Measurements from ENCODE around the gene IFT27.

GRCh38 chr22:36808721-36809344 lies 32.9 kb upstream of the IFT27 start:
- TF ChIP-seq CTCF (IDR thresholded peaks at IDR 0.05 in 2 of 3, conservative IDR thresholded peaks at IDR 0.05 in 1 of 3; ENCODE audit: borderline replicate concordance in 1 of 3, insufficient read depth in 1 of 3, low read depth in 2 of 3, low read length in 2 of 3), result no peak
- no peak for TF ChIP-seq POLR2A (IDR thresholded peaks at IDR 0.05; ENCODE audit: borderline replicate concordance, extremely low read depth, insufficient read depth, insufficient read length)
- no peak for TF ChIP-seq POLR2AphosphoS5 (IDR thresholded peaks at IDR 0.05; ENCODE audit: low read depth, low read length)
- TF ChIP-seq ATF3 (IDR thresholded peaks at IDR 0.05), result no peak
- no peak for TF ChIP-seq SP1 (IDR thresholded peaks at IDR 0.05; ENCODE audit: low read depth)
- TF ChIP-seq FOSL1 (IDR thresholded peaks at IDR 0.05; ENCODE audit: low read depth), result no peak
- TF ChIP-seq YY1 (IDR thresholded peaks at IDR 0.05; ENCODE audit: extremely low read depth, insufficient replicate concordance, low read depth, low read length), result no peak
- no peak for TF ChIP-seq EZH2 (IDR thresholded peaks at IDR 0.05)
- TF ChIP-seq JUND (IDR thresholded peaks at IDR 0.05), result no peak
- no peak for TF ChIP-seq RAD21 (IDR thresholded peaks at IDR 0.05; ENCODE audit: low read depth)
- no peak for TF ChIP-seq ZNF274 (IDR thresholded peaks at IDR 0.05; ENCODE audit: low read depth, low read length)
- TF ChIP-seq ZBTB33 (IDR thresholded peaks at IDR 0.05; ENCODE audit: extremely low read depth, insufficient replicate concordance, low read length), result no peak

Measured in HCT116 (cell line).